H9 (cell line): Measurements from ENCODE around the gene SSBP3. TPM values are rescaled to one million over a fixed set of nuclear protein-coding genes. Genes with fewer than 3 reads are reported as not detected.

Experiments used
- DNase-seq: peaks from one replicate; pipeline ENCODE4 v3.0.0-alpha.2; 2017
- H2AFZ ChIP-seq: one replicate; pipeline ENCODE4 v1.6.1; 2013; ENCODE audit warnings: mild to moderate bottlenecking, low read length, control low read depth, moderate library complexity
- H2AK5ac ChIP-seq: 2 replicates; pipeline ENCODE4 v1.6.1; 2013; ENCODE audit warnings: low read length, control low read depth, mixed read lengths; ENCODE audit not compliant: insufficient read length
- H2BK120ac ChIP-seq: one replicate; pipeline ENCODE4 v1.6.1; 2013; ENCODE audit warnings: low read depth, mild to moderate bottlenecking, low read length, control low read depth, inconsistent platforms; ENCODE audit not compliant: poor library complexity, severe bottlenecking
- H2BK12ac ChIP-seq: 2 replicates; pipeline ENCODE4 v1.6.1; 2013; ENCODE audit warnings: low read length, control low read depth, mixed read lengths, low read depth; ENCODE audit not compliant: insufficient read length
- H2BK15ac ChIP-seq: 2 replicates; pipeline ENCODE4 v1.6.1; 2013; ENCODE audit warnings: low read depth, low read length, control low read depth
- H2BK20ac ChIP-seq: one replicate; pipeline ENCODE4 v1.6.1; 2013; ENCODE audit warnings: low read depth, mild to moderate bottlenecking, low read length, control low read depth, inconsistent platforms; ENCODE audit not compliant: poor library complexity, severe bottlenecking
- H2BK5ac ChIP-seq: 2 replicates; pipeline ENCODE4 v1.6.1; 2013; ENCODE audit warnings: low read length, control low read depth, mixed read lengths; ENCODE audit not compliant: insufficient read length
- H3K14ac ChIP-seq: 2 replicates; pipeline ENCODE4 v1.6.1; 2013; ENCODE audit warnings: low read length, control low read depth; ENCODE audit not compliant: insufficient read depth
- H3K18ac ChIP-seq: 2 replicates; pipeline ENCODE4 v1.6.1; 2013; ENCODE audit warnings: low read depth, mild to moderate bottlenecking, mixed read lengths, low read length, control low read depth; ENCODE audit not compliant: insufficient read length
- H3K23ac ChIP-seq: 2 replicates; pipeline ENCODE4 v1.6.1; 2013; ENCODE audit warnings: low read length, control low read depth, mixed read lengths, low read depth; ENCODE audit not compliant: insufficient read length
- H3K23me2 ChIP-seq: 2 replicates; pipeline ENCODE4 v1.6.1; 2013; ENCODE audit warnings: low read depth, mild to moderate bottlenecking, mixed read lengths, low read length, control low read depth; ENCODE audit not compliant: insufficient read length, poor library complexity, severe bottlenecking
- H3K27ac ChIP-seq: 2 replicates; pipeline ENCODE4 v1.5.1; 2013; ENCODE audit warnings: low read length, control low read depth, mixed read lengths, low read depth; ENCODE audit not compliant: insufficient read length
- H3K27me3 ChIP-seq: 2 replicates; pipeline ENCODE4 v1.6.1; 2013; ENCODE audit warnings: low read length, control low read depth, inconsistent platforms; ENCODE audit not compliant: insufficient read depth
- H3K4ac ChIP-seq: 2 replicates; pipeline ENCODE4 v1.6.1; 2013; ENCODE audit warnings: low read depth, mild to moderate bottlenecking, control low read depth, inconsistent platforms, low read length, moderate library complexity
- H3K4me1 ChIP-seq: 2 replicates; pipeline ENCODE4 v1.6.1; 2013; ENCODE audit warnings: low read length, control low read depth, inconsistent platforms; ENCODE audit not compliant: insufficient read depth
- H3K4me2 ChIP-seq: 2 replicates; pipeline ENCODE4 v1.6.1; 2013; ENCODE audit warnings: low read length, control low read depth, mixed read lengths; ENCODE audit not compliant: insufficient read length, insufficient read depth
- H3K56ac ChIP-seq: 2 replicates; pipeline ENCODE4 v1.6.1; 2013; ENCODE audit warnings: low read depth, mild to moderate bottlenecking, mixed read lengths, low read length, control low read depth; ENCODE audit not compliant: insufficient read length
- H3K79me1 ChIP-seq: 2 replicates; pipeline ENCODE4 v1.6.1; 2013; ENCODE audit warnings: low read depth, mild to moderate bottlenecking, moderate library complexity, low read length, control low read depth, inconsistent platforms; ENCODE audit not compliant: insufficient read depth, poor library complexity, severe bottlenecking
- H3K79me2 ChIP-seq: 2 replicates; pipeline ENCODE4 v1.6.1; 2013; ENCODE audit warnings: low read length, control low read depth, inconsistent platforms; ENCODE audit not compliant: insufficient read depth
- H3K9ac ChIP-seq: 2 replicates; pipeline ENCODE4 v1.6.1; 2013; ENCODE audit warnings: low read length, control low read depth, mixed read lengths; ENCODE audit not compliant: insufficient read length; ENCODE audit errors: extremely low read depth
- H3K9me3 ChIP-seq: one replicate; pipeline ENCODE4 v1.6.1; 2013; ENCODE audit warnings: low read depth, low read length, inconsistent platforms; ENCODE audit not compliant: control insufficient read depth
- H3T11ph ChIP-seq: one replicate; pipeline ENCODE4 v1.6.1; 2013; ENCODE audit warnings: mild to moderate bottlenecking, low read length, control low read depth, inconsistent platforms
- H4K20me1 ChIP-seq: one replicate; pipeline ENCODE4 v1.6.1; 2013; ENCODE audit not compliant: control insufficient read depth, insufficient read length, insufficient read depth
- H4K5ac ChIP-seq: 2 replicates; pipeline ENCODE4 v1.6.1; 2013; ENCODE audit warnings: low read depth, mild to moderate bottlenecking, mixed read lengths, low read length, control low read depth; ENCODE audit not compliant: insufficient read length
- H4K8ac ChIP-seq: replicated peaks from 2 replicates; pipeline ENCODE4 v1.6.1; 2013; ENCODE audit warnings: low read length, control low read depth, mixed read lengths, low read depth; ENCODE audit not compliant: insufficient read length
- H4K91ac ChIP-seq: 2 replicates; pipeline ENCODE4 v1.6.1; 2013; ENCODE audit warnings: low read depth, mild to moderate bottlenecking, moderate library complexity, mixed read lengths, low read length, control low read depth; ENCODE audit not compliant: insufficient read length
- H3K27ac Mint-ChIP-seq, 3 experiments: 2 replicates in 2 of 3; 3 replicates in 1 of 3; pipeline ENCODE4 v1.8.0; 2020 to 2021; ENCODE audit warnings: mixed read lengths in 3 of 3, mild to moderate bottlenecking in 1 of 3, moderate library complexity in 1 of 3
- H3K27me3 Mint-ChIP-seq: 2 replicates; pipeline ENCODE4 v1.8.0; 2021; ENCODE audit warnings: low read depth, mild to moderate bottlenecking, moderate library complexity, mixed read lengths
- H3K36me3 Mint-ChIP-seq, 3 experiments: 2 replicates in 2 of 3; 3 replicates in 1 of 3; pipeline ENCODE4 v1.8.0; 2020 to 2021; ENCODE audit warnings: low read depth in 3 of 3, mixed read lengths in 3 of 3; ENCODE audit not compliant: insufficient read depth in 1 of 3
- H3K4me1 Mint-ChIP-seq, 2 experiments: 2 replicates each; pipeline ENCODE4 v1.8.0; 2020; ENCODE audit warnings: mixed read lengths in 2 of 2
- H3K4me3 Mint-ChIP-seq, 2 experiments: 2 replicates in 1 of 2; 3 replicates in 1 of 2; pipeline ENCODE4 v1.8.0; 2020 to 2021; ENCODE audit warnings: mild to moderate bottlenecking in 2 of 2, mixed read lengths in 2 of 2, moderate library complexity in 1 of 2
- H3K9me3 Mint-ChIP-seq, 2 experiments: 2 replicates in 1 of 2; 3 replicates in 1 of 2; pipeline ENCODE4 v1.8.0; 2020; ENCODE audit warnings: mild to moderate bottlenecking in 2 of 2, mixed read lengths in 2 of 2, moderate library complexity in 1 of 2
- CTCF ChIP-seq: fragments of 200-600 bp; sonication (generic); conservative IDR thresholded peaks from 3 replicates; pipeline ENCODE4 v1.8.0; 2021; ENCODE audit warnings: antibody characterized with exemption, mild to moderate bottlenecking
- WGBS: extraction: QIAGEN DNeasy Blood & Tissue Kit; methylation state at CpG from one replicate; pipeline ENCODE4 v1.1.7; 2013; ENCODE audit warnings: missing lambda C conversion rate, low lambda C conversion rate, mixed read lengths; ENCODE audit not compliant: insufficient read length; ENCODE audit errors: extremely low coverage; 5-methylcytosine and 5-hydroxymethylcytosine counted together
- total RNA-seq: library from RNA; stranded (reverse); gene quantifications from 2 replicates; pipeline ENCODE4 v1.2.1, GENCODE V29; 2021

The SSBP3 gene
- total RNA-seq, 1 experiment from 2014 or later: 126 TPM

- no peak overlapping the region for H4K8ac ChIP-seq
- WGBS: no CpG with 5 or more reads among the region's 4 CpGs
- H3T11ph ChIP-seq: no peak overlapping the region
- no peak overlapping the region for H2BK12ac ChIP-seq
- H3K23me2 ChIP-seq: no peaks in the 10 kb centered on the region
- H3K4me1 ChIP-seq: peaks cover 3% of the 10 kb centered on the region; the same call in 1 of the 2 replicates
- no peak; the same call in 2 of the 3 replicates for TF ChIP-seq CTCF
- no peak overlapping the region for H2AK5ac ChIP-seq
- no peak overlapping the region for H4K5ac ChIP-seq
- peaks cover 39 to 43% of the 10 kb centered on the region in 2 experiments for H3K4me1 Mint-ChIP-seq
- no peak overlapping the region for H3K27ac ChIP-seq
- H2AFZ ChIP-seq: no peak overlapping the region
- H2BK5ac ChIP-seq: no peak overlapping the region
- H2BK20ac ChIP-seq: no peak overlapping the region
- H3K79me1 ChIP-seq: peaks cover 2% of the 10 kb centered on the region
- H2BK15ac ChIP-seq: no peak overlapping the region
- H3K4ac ChIP-seq: no peak overlapping the region
- no peak overlapping the region for H3K9ac ChIP-seq
- peaks cover 10 to 17% (median 15%) of the 10 kb centered on the region in 3 experiments for H3K36me3 Mint-ChIP-seq
- no peaks in the 10 kb centered on the region for H3K27me3 ChIP-seq
- H3K9me3 ChIP-seq: no peaks in the 10 kb centered on the region
- H3K27ac Mint-ChIP-seq: peak overlapping the region; percentile 42 to 98 (median 77); a peak in 6 of 7 replicates
- H3K9me3 Mint-ChIP-seq: no peaks in the 10 kb centered on the region; a peak in 1 of 5 replicates
- H3K56ac ChIP-seq: no peak overlapping the region
- H3K79me2 ChIP-seq: no peaks in the 10 kb centered on the region
- H3K23ac ChIP-seq: no peak overlapping the region
- H3K4me3 Mint-ChIP-seq: no peak overlapping the region
- H4K20me1 ChIP-seq: no peaks in the 10 kb centered on the region
- H2BK120ac ChIP-seq: no peak overlapping the region
- H3K18ac ChIP-seq: no peak overlapping the region
- no peak overlapping the region for H4K91ac ChIP-seq
- H3K27me3 Mint-ChIP-seq: no peaks in the 10 kb centered on the region; the same call in 1 of the 2 replicates
- no peak for DNase-seq
- no peak overlapping the region for H3K4me2 ChIP-seq
- no peak overlapping the region for H3K14ac ChIP-seq
These were observed 133.5 kb downstream of the SSBP3 start for GRCh38 chr1:54272772-54273091.
